Spleen (tissue), 3 donors: ENCODE data around the gene SNX32.

Source experiments
- POLR2A ChIP-seq, 3 donors: fragments of 450-650 bp; IDR thresholded peaks; one replicate each; pipeline ENCODE4 v1.5.1; 2017; ENCODE audit warnings: antibody characterized with exemption in 3 of 3, mild to moderate bottlenecking in 1 of 3
- POLR2AphosphoS5 ChIP-seq, 3 donors: sonication (generic); formaldehyde crosslinking; IDR thresholded peaks; one replicate each; pipeline ENCODE4 v1.5.1; 2017; ENCODE audit warnings: antibody characterized with exemption in 3 of 3

GRCh38 chr11:65814986-65815565, 18.7 kb upstream of the SNX32 start:
- TF ChIP-seq POLR2A (IDR thresholded peaks at IDR 0.05) (no peak), POLR2AphosphoS5 (IDR thresholded peaks at IDR 0.05) (no peak)
